Inferior parietal cortex (tissue), 1 donor: ENCODE measurements around the gene NDUFS2.
"Not testable (repeated sequence)": the region's sequence is repeated elsewhere in the genome, so short reads cannot be mapped to it uniquely, and the experiment has no call there.

Source experiments
- DNase-seq: peaks from one replicate; pipeline ENCODE4 v3.0.0-alpha.2; 2016; ENCODE audit errors: extremely low spot score

The NDUFS2 gene

GRCh38 chr1:161219078-161219892, 17.1 kb downstream of the NDUFS2 start:
- no peak for DNase-seq

- no peak for DNase-seq
These were observed 17.8 kb downstream of the NDUFS2 start for GRCh38 chr1:161220002-161220401.

- DNase-seq = no peak
These were observed 20.2 kb downstream of the NDUFS2 start for GRCh38 chr1:161222175-161223019.

- DNase-seq = no peak
These were observed 21.9 kb downstream of the NDUFS2 start for GRCh38 chr1:161223805-161224694.

GRCh38 chr1:161224695-161225087, 22.5 kb downstream of the NDUFS2 start:
- DNase-seq = not testable (repeated sequence)

- DNase-seq = no peak
These were observed 23.0 kb downstream of the NDUFS2 start for GRCh38 chr1:161225178-161225533.

- peak; percentile 98 for DNase-seq
These were observed 23.6 kb downstream of the NDUFS2 start, which contains the start of gene TOMM40L for GRCh38 chr1:161225534-161226319. TOMM40L (plus strand) TSS chr1:161226060; CDS start chr1:161226490, 430 bp downstream.

GRCh38 chr1:161226320-161226711, 24.1 kb downstream of the NDUFS2 start:
- DNase-seq = no peak

GRCh38 chr1:161226759-161227158, 24.6 kb downstream of the NDUFS2 start:
- no peak for DNase-seq

- DNase-seq = peak; percentile 92
These were observed 25.2 kb downstream of the NDUFS2 start for GRCh38 chr1:161227196-161227871.

- no peak for DNase-seq
These were observed 25.9 kb downstream of the NDUFS2 start for GRCh38 chr1:161228032-161228431.

GRCh38 chr1:161229896-161230295, 27.7 kb downstream of the NDUFS2 start:
- DNase-seq = no peak

- no peak for DNase-seq
These were observed 28.6 kb downstream of the NDUFS2 start for GRCh38 chr1:161230762-161231161.

- DNase-seq = no peak
These were observed 30.9 kb downstream of the NDUFS2 start for GRCh38 chr1:161233102-161233501.

- no peak for DNase-seq
These were observed 34.0 kb downstream of the NDUFS2 start for GRCh38 chr1:161235957-161236775.

- no peak for DNase-seq
These were observed 35.9 kb downstream of the NDUFS2 start, which contains the start of gene NR1I3 for GRCh38 chr1:161238039-161238473. NR1I3 (minus strand) TSS chr1:161238203; CDS start chr1:161236565, 1,638 bp downstream.

GRCh38 chr1:161241682-161242081, 39.5 kb downstream of the NDUFS2 start:
- no peak for DNase-seq

- no peak for DNase-seq
These were observed 40.1 kb downstream of the NDUFS2 start for GRCh38 chr1:161242313-161242712.

GRCh38 chr1:161244888-161245287, 42.7 kb downstream of the NDUFS2 start:
- DNase-seq = no peak
